PC-9 (cell line): Measurements from ENCODE around the gene SYK. TPM values are rescaled to one million over a fixed set of nuclear protein-coding genes. Genes with fewer than 3 reads are reported as not detected.

Experiments used
- BruUV-seq: library from RNA; stranded (reverse); fragments of 400-500 nt; replicated peaks from 2 replicates; lab custom pipeline; 2021; lab: Mats Ljungman, UMichigan
- CTCF ChIA-PET: fragments of 300-600 bp; sonication (Branson Sonifier 250); formaldehyde crosslinking; loops from one replicate; lab custom pipeline; 2022; ENCODE audit warnings: antibody characterized with exemption; lab: Charles Lee
- POLR2A ChIA-PET: fragments of 300-600 bp; sonication (Branson Sonifier 250); formaldehyde crosslinking; loops from one replicate; lab custom pipeline; 2022; ENCODE audit warnings: antibody characterized with exemption; ENCODE audit not compliant: unreplicated experiment; lab: Charles Lee
- DNase-seq, 2 experiments: peaks; one replicate each; pipeline versions ENCODE4 v3.0.0 to v3.0.0-alpha.2; 2015 to 2022; ENCODE audit warnings: mixed read lengths in 1 of 2
- H2AFZ ChIP-seq: fragments of 200-600 bp; sonication (generic); 2 replicates; pipeline ENCODE4 v1.8.1; 2017; ENCODE audit warnings: antibody characterized with exemption
- H3F3A ChIP-seq: fragments of 200-600 bp; sonication (generic); 2 replicates; pipeline ENCODE4 v1.8.1; 2017; ENCODE audit warnings: antibody characterized with exemption, mild to moderate bottlenecking, low read depth; ENCODE audit not compliant: insufficient read depth
- H3K27ac ChIP-seq: fragments of 200-600 bp; sonication (generic); 2 replicates; pipeline ENCODE4 v1.6.1; 2016; ENCODE audit warnings: mixed run types
- H3K27me3 ChIP-seq: fragments of 200-600 bp; sonication (generic); 2 replicates; pipeline ENCODE4 v1.6.1; 2016; ENCODE audit warnings: low read depth, mixed run types; ENCODE audit not compliant: insufficient read depth
- H3K36me3 ChIP-seq: fragments of 200-600 bp; sonication (generic); 2 replicates; pipeline ENCODE4 v1.6.1; 2016; ENCODE audit warnings: low read depth, mixed run types
- H3K4me1 ChIP-seq: fragments of 200-600 bp; sonication (generic); replicated peaks from 2 replicates; pipeline ENCODE4 v1.6.1; 2016; ENCODE audit warnings: mixed run types; ENCODE audit not compliant: insufficient read depth
- H3K4me2 ChIP-seq: fragments of 200-600 bp; sonication (generic); 2 replicates; pipeline ENCODE4 v1.6.1; 2017; ENCODE audit warnings: mixed run types
- H3K4me3 ChIP-seq: fragments of 200-600 bp; sonication (generic); 2 replicates; pipeline ENCODE4 v1.6.1; 2016; ENCODE audit warnings: mixed run types
- H3K79me2 ChIP-seq: fragments of 200-600 bp; sonication (generic); 2 replicates; pipeline ENCODE4 v1.6.1; 2017; ENCODE audit warnings: low read depth, mixed run types
- H3K9me2 ChIP-seq: fragments of 200-600 bp; sonication (generic); 2 replicates; pipeline ENCODE4 v1.8.1; 2017; ENCODE audit warnings: mild to moderate bottlenecking; ENCODE audit not compliant: insufficient read depth
- H3K9me3 ChIP-seq: fragments of 200-600 bp; sonication (generic); 2 replicates; pipeline ENCODE4 v1.8.1; 2016; ENCODE audit warnings: low read depth; ENCODE audit not compliant: insufficient read depth
- H4K20me1 ChIP-seq: fragments of 200-600 bp; sonication (generic); 2 replicates; pipeline ENCODE4 v1.8.1; 2017; ENCODE audit not compliant: insufficient read depth
- EZH2 ChIP-seq: fragments of 200-600 bp; sonication (generic); IDR thresholded peaks from 2 replicates; pipeline ENCODE4 v1.8.0; 2017; ENCODE audit warnings: antibody characterized with exemption, low read depth
- intact Hi-C: fragments of 100-400 bp; cut with micrococcal nuclease; formaldehyde crosslinking; loops from one replicate; pipeline ENCODE4 v1.10.0; 2022; ENCODE audit not compliant: unreplicated experiment
- total RNA-seq: library from RNA; stranded (reverse); gene quantifications from 2 replicates; pipeline ENCODE4 v1.2.3, GENCODE V29; 2021
- TF ChIP-seq, protein P1 (sequence below): fragments of 200-600 bp; sonication (generic); conservative IDR thresholded peaks from 2 replicates; pipeline ENCODE4 v1.6.1; 2017; ENCODE audit warnings: mixed run types, antibody characterized with exemption, mild to moderate bottlenecking, moderate library complexity

The SYK gene
- total RNA-seq, 1 experiment from 2014 or later: 32.1 TPM

DNA sequence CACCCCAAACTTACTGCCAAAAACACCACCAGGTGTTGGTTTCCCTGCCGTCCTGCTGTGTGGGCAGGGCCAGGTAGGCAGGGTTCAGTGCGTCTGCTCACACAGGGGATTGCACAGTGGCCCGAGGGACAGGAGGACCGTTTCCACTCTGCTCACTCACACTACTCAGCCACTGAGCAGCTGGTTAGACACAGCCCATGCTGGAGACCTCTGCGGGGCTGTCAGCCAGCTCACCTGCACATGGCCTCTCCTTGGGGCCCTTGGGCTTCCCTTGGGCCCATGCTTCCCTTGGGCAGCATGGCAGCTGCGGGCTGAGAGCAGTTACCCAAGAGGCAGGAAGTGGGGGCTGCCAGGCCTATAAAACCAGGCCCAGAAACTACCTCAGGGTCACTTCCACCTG, 79.0 kb downstream of the SYK start:
- BruUV-seq: no TSS peak
- no peaks in the 10 kb centered on the region for H3K36me3 ChIP-seq
- H2AFZ ChIP-seq: no peak overlapping the region
- ChIA-PET POLR2A (no interaction called here), CTCF (interaction anchor here (0.6 kb wide), 1 partner anchor 741 kb away, joined by 8 read pairs; no protein-coding TSS in a partner anchor)
- TF ChIP-seq EZH2: no peak
- TF ChIP-seq, protein P1, sequence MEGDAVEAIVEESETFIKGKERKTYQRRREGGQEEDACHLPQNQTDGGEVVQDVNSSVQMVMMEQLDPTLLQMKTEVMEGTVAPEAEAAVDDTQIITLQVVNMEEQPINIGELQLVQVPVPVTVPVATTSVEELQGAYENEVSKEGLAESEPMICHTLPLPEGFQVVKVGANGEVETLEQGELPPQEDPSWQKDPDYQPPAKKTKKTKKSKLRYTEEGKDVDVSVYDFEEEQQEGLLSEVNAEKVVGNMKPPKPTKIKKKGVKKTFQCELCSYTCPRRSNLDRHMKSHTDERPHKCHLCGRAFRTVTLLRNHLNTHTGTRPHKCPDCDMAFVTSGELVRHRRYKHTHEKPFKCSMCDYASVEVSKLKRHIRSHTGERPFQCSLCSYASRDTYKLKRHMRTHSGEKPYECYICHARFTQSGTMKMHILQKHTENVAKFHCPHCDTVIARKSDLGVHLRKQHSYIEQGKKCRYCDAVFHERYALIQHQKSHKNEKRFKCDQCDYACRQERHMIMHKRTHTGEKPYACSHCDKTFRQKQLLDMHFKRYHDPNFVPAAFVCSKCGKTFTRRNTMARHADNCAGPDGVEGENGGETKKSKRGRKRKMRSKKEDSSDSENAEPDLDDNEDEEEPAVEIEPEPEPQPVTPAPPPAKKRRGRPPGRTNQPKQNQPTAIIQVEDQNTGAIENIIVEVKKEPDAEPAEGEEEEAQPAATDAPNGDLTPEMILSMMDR: no peak
- DNase-seq: no peak
- H3F3A ChIP-seq: peaks cover 10% of the 10 kb centered on the region
- H3K9me3 ChIP-seq: no peaks in the 10 kb centered on the region
- intact Hi-C loops: no loop called here
- no peak overlapping the region for H3K27ac ChIP-seq
- no peaks in the 10 kb centered on the region for H3K27me3 ChIP-seq
- no peaks in the 10 kb centered on the region for H3K9me2 ChIP-seq
- no peaks in the 10 kb centered on the region for H3K79me2 ChIP-seq
- H3K4me3 ChIP-seq: no peak overlapping the region
- H4K20me1 ChIP-seq: no peaks in the 10 kb centered on the region
- H3K4me1 ChIP-seq: no peaks in the 10 kb centered on the region
- H3K4me2 ChIP-seq: no peak overlapping the region

DNA sequence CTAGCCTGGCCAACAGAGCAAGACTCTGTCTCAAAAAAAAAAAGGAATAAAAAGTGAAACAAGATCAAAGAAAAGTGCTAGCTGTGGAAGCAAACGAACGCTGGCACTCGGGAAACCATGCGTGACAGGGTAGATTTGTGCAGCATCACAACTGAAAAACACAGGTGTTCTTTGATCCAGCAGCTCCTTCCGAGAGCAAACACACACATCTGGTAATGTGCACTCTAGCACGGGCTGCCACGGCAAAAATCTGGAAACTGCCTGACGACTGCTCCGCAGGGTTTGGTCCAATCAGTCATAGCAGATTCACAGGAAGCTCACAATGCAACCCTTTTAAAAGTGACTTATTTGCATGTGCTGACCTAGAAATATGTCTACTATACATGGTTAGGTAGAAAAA, 80.0 kb downstream of the SYK start:
- DNase-seq: no peak
- peaks cover 10% of the 10 kb centered on the region for H3F3A ChIP-seq
- H3K4me1 ChIP-seq: no peaks in the 10 kb centered on the region
- TF ChIP-seq, protein P1: no peak
- no peak for TF ChIP-seq EZH2
- no peak overlapping the region for H3K4me2 ChIP-seq
- ChIA-PET CTCF (no interaction called here), POLR2A (no interaction called here)
- H4K20me1 ChIP-seq: no peaks in the 10 kb centered on the region
- no peaks in the 10 kb centered on the region for H3K9me2 ChIP-seq
- H3K4me3 ChIP-seq: no peak overlapping the region
- no peaks in the 10 kb centered on the region for H3K9me3 ChIP-seq
- no peak overlapping the region for H2AFZ ChIP-seq
- no peaks in the 10 kb centered on the region for H3K36me3 ChIP-seq
- H3K79me2 ChIP-seq: no peaks in the 10 kb centered on the region
- intact Hi-C loops: no loop called here
- BruUV-seq: no TSS peak
- H3K27ac ChIP-seq: no peak overlapping the region
- H3K27me3 ChIP-seq: no peaks in the 10 kb centered on the region

DNA sequence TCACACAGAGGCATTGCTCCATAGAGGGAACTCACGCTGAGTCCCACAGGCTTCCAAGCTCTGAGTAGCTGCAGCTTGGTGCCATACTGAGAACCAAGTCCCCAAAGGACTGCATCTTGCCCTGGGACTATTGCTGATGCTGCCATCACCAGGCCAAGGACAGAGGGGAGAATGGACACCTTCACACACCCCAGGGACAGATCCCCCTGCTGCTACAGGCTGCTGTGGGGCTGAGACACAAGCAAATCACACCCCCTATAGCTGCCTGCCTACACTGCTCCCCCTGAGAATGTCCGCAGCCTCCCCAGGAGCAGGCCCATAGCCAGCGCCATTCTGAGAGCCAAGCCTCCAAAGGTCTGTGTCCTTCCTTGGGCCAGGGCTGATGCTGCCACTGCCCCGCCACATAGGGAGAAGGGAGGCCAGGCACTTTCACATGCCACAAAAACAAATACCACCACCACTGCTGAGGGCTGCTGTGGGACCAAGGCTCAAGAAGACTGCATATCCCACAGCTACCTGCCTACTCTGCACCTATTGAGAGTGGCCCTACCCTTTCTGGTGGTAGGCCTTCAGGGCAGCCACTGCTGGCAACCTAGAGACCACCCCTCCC, 81.5 kb downstream of the SYK start:
- DNase-seq: no peak
- Histone ChIP-seq H3K36me3 (no peaks in the 10 kb centered on the region), H3K4me2 (no peak overlapping the region), H3K27ac (no peak overlapping the region), H3K79me2 (no peaks in the 10 kb centered on the region), H3K4me3 (no peak overlapping the region), H3F3A (peaks cover 10% of the 10 kb centered on the region), H4K20me1 (no peaks in the 10 kb centered on the region), H3K27me3 (no peaks in the 10 kb centered on the region), H3K9me2 (no peaks in the 10 kb centered on the region), H3K9me3 (no peaks in the 10 kb centered on the region), H2AFZ (no peak overlapping the region), H3K4me1 (no peaks in the 10 kb centered on the region)
- intact Hi-C loops: no loop called here
- ChIA-PET CTCF (no interaction called here), POLR2A (no interaction called here)
- BruUV-seq: no TSS peak
- TF ChIP-seq, protein P1: no peak
- TF ChIP-seq EZH2: no peak
